ENCODE measurements around the gene CNNM4. TPM values are rescaled to one million over a fixed set of nuclear protein-coding genes. Genes with fewer than 3 reads are reported as not detected.

CNNM4 gene
- 3.5 and 7.3 TPM in 2 replicates for total RNA-seq (2014; rRNA removed; shearing (Covaris generic))

- H3K27ac ChIP-seq, result no peak within 1 kb of the TSS
Measured at GRCh38 chr2:96760036-96760985, at the start of gene CNNM4. TSS of gene CNNM4 (plus strand) at chr2:96760902. CDS start at chr2:96761000, 98 bp downstream.

GRCh38 chr2:96710985-96711384 lies 49.7 kb upstream of the CNNM4 start:
- no peaks in the 10 kb centered on the region for H3K27me3 ChIP-seq (replicated peaks)
- H3K4me3 ChIP-seq, result no peak overlapping the region
- peaks cover 68% of the 10 kb centered on the region for H3K36me3 ChIP-seq
- H3K27ac ChIP-seq, result no peak overlapping the region
- H3K4me1 ChIP-seq (replicated peaks), result no peaks in the 10 kb centered on the region
- H3K9me3 ChIP-seq (replicated peaks), result no peaks in the 10 kb centered on the region
- no peak for DNase-seq (ENCODE audit: low read depth in 1 of 2, low spot score in 2 of 2)

More at GRCh38 chr2:96760036-96760985, at the start of gene CNNM4:
- Histone ChIP-seq H3K36me3 (0 out of 2 replicates have a peak, but pooled peaks cover 3% of the 10 kb centered on the region), H3K4me1 (replicated peaks) (peaks cover 37% of the 10 kb centered on the region), H3K9me3 (replicated peaks) (no peaks in the 10 kb centered on the region), H3K4me3 (peak within 1 kb of the TSS; percentile 63), H3K27me3 (replicated peaks) (no peaks in the 10 kb centered on the region)
- peak; percentile 84 to 94 for DNase-seq (ENCODE audit: low read depth in 1 of 2, low spot score in 2 of 2)

GRCh38 chr2:96715658-96716057 lies 45.0 kb upstream of the CNNM4 start:
- Histone ChIP-seq H3K9me3 (replicated peaks) (no peaks in the 10 kb centered on the region), H3K4me1 (replicated peaks) (no peaks in the 10 kb centered on the region), H3K36me3 (peaks cover 28% of the 10 kb centered on the region), H3K27ac (no peak overlapping the region), H3K27me3 (replicated peaks) (no peaks in the 10 kb centered on the region), H3K4me3 (no peak overlapping the region)
- DNase-seq (ENCODE audit: low read depth in 1 of 2, low spot score in 2 of 2), result no peak

- no peak overlapping the region for H3K4me3 ChIP-seq
- DNase-seq (ENCODE audit: low read depth in 1 of 2, low spot score in 2 of 2), result no peak
- H3K9me3 ChIP-seq (replicated peaks), result no peaks in the 10 kb centered on the region
- peaks cover 20% of the 10 kb centered on the region for H3K36me3 ChIP-seq
- H3K27me3 ChIP-seq (replicated peaks), result no peaks in the 10 kb centered on the region
- no peak overlapping the region for H3K27ac ChIP-seq
- no peaks in the 10 kb centered on the region for H3K4me1 ChIP-seq (replicated peaks)
Measured at GRCh38 chr2:96716388-96716787, 44.3 kb upstream of the CNNM4 start.

GRCh38 chr2:96726131-96726530 lies 34.6 kb upstream of the CNNM4 start:
- Histone ChIP-seq H3K27me3 (replicated peaks) (no peaks in the 10 kb centered on the region), H3K9me3 (replicated peaks) (no peaks in the 10 kb centered on the region), H3K27ac (no peak overlapping the region), H3K4me1 (replicated peaks) (peaks cover 9% of the 10 kb centered on the region), H3K4me3 (no peak overlapping the region), H3K36me3 (peaks cover 43% of the 10 kb centered on the region)
- DNase-seq (ENCODE audit: low read depth in 1 of 2, low spot score in 2 of 2), result no peak

GRCh38 chr2:96727431-96727830 lies 33.3 kb upstream of the CNNM4 start:
- Histone ChIP-seq H3K27ac (no peak overlapping the region), H3K4me3 (no peak overlapping the region), H3K27me3 (replicated peaks) (no peaks in the 10 kb centered on the region), H3K4me1 (replicated peaks) (peaks cover 9% of the 10 kb centered on the region), H3K36me3 (peaks cover 56% of the 10 kb centered on the region), H3K9me3 (replicated peaks) (no peaks in the 10 kb centered on the region)
- no peak for DNase-seq (ENCODE audit: low read depth in 1 of 2, low spot score in 2 of 2)

GRCh38 chr2:96729748-96730147 lies 31.0 kb upstream of the CNNM4 start:
- peaks cover 73% of the 10 kb centered on the region for H3K36me3 ChIP-seq
- no peaks in the 10 kb centered on the region for H3K9me3 ChIP-seq (replicated peaks)
- no peak overlapping the region for H3K27ac ChIP-seq
- no peak overlapping the region for H3K4me3 ChIP-seq
- no peaks in the 10 kb centered on the region for H3K27me3 ChIP-seq (replicated peaks)
- no peak for DNase-seq (ENCODE audit: low read depth in 1 of 2, low spot score in 2 of 2)
- peaks cover 9% of the 10 kb centered on the region for H3K4me1 ChIP-seq (replicated peaks)

- Histone ChIP-seq H3K9me3 (replicated peaks) (no peaks in the 10 kb centered on the region), H3K36me3 (peaks cover 77% of the 10 kb centered on the region), H3K27ac (no peak overlapping the region), H3K27me3 (replicated peaks) (no peaks in the 10 kb centered on the region), H3K4me3 (no peak overlapping the region), H3K4me1 (replicated peaks) (peaks cover 9% of the 10 kb centered on the region)
- peak; percentile 36 to 56 for DNase-seq (ENCODE audit: low read depth in 1 of 2, low spot score in 2 of 2)
Measured at GRCh38 chr2:96730212-96730611, 30.5 kb upstream of the CNNM4 start.

GRCh38 chr2:96733931-96734330 lies 26.8 kb upstream of the CNNM4 start:
- no peak overlapping the region for H3K27ac ChIP-seq
- H3K9me3 ChIP-seq (replicated peaks), result no peaks in the 10 kb centered on the region
- DNase-seq (ENCODE audit: low read depth in 1 of 2, low spot score in 2 of 2), result no peak
- H3K4me3 ChIP-seq, result no peak overlapping the region
- no peaks in the 10 kb centered on the region for H3K27me3 ChIP-seq (replicated peaks)
- peaks cover 74% of the 10 kb centered on the region for H3K36me3 ChIP-seq
- peaks cover 11% of the 10 kb centered on the region for H3K4me1 ChIP-seq (replicated peaks)

GRCh38 chr2:96734880-96735583 lies 25.7 kb upstream of the CNNM4 start:
- Histone ChIP-seq H3K4me1 (replicated peaks) (peaks cover 14% of the 10 kb centered on the region), H3K9me3 (replicated peaks) (no peaks in the 10 kb centered on the region), H3K4me3 (no peak overlapping the region), H3K27me3 (replicated peaks) (no peaks in the 10 kb centered on the region), H3K36me3 (peaks cover 70% of the 10 kb centered on the region), H3K27ac (no peak overlapping the region)
- no peak for DNase-seq (ENCODE audit: low read depth in 1 of 2, low spot score in 2 of 2)

GRCh38 chr2:96737251-96737650 lies 23.5 kb upstream of the CNNM4 start:
- Histone ChIP-seq H3K36me3 (peaks cover 50% of the 10 kb centered on the region), H3K9me3 (replicated peaks) (no peaks in the 10 kb centered on the region), H3K27me3 (replicated peaks) (no peaks in the 10 kb centered on the region), H3K27ac (no peak overlapping the region), H3K4me3 (no peak overlapping the region), H3K4me1 (replicated peaks) (peaks cover 6% of the 10 kb centered on the region)
- DNase-seq (ENCODE audit: low read depth in 1 of 2, low spot score in 2 of 2), result no peak

- Histone ChIP-seq H3K4me1 (replicated peaks) (peaks cover 6% of the 10 kb centered on the region), H3K9me3 (replicated peaks) (no peaks in the 10 kb centered on the region), H3K4me3 (no peak overlapping the region), H3K27ac (no peak overlapping the region), H3K36me3 (peaks cover 47% of the 10 kb centered on the region), H3K27me3 (replicated peaks) (no peaks in the 10 kb centered on the region)
- DNase-seq (ENCODE audit: low read depth in 1 of 2, low spot score in 2 of 2), result no peak
Measured at GRCh38 chr2:96737831-96738230, 22.9 kb upstream of the CNNM4 start.

GRCh38 chr2:96739076-96739632 lies 21.5 kb upstream of the CNNM4 start:
- Histone ChIP-seq H3K36me3 (peaks cover 34% of the 10 kb centered on the region), H3K4me1 (replicated peaks) (peaks cover 6% of the 10 kb centered on the region), H3K27ac (peak overlapping the region; percentile 55), H3K9me3 (replicated peaks) (no peaks in the 10 kb centered on the region), H3K4me3 (peak overlapping the region; percentile 63), H3K27me3 (replicated peaks) (no peaks in the 10 kb centered on the region)
- DNase-seq (ENCODE audit: low read depth in 1 of 2, low spot score in 2 of 2), result no peak

Measured in SJSA1 (cell line).